Measurements from ENCODE around the gene MBNL2.

MBNL2 gene

GRCh38 chr13:97384371-97384770 lies 162.2 kb downstream of the MBNL2 start:
- DNase-seq (ENCODE audit: low read depth) = no peak

GRCh38 chr13:97385146-97385545 lies 163.0 kb downstream of the MBNL2 start:
- no peak for DNase-seq (ENCODE audit: low read depth)

GRCh38 chr13:97385854-97386253 lies 163.7 kb downstream of the MBNL2 start:
- no peak for DNase-seq (ENCODE audit: low read depth)

- no peak for DNase-seq (ENCODE audit: low read depth)
Observed at GRCh38 chr13:97386801-97387484, 164.8 kb downstream of the MBNL2 start.

GRCh38 chr13:97387485-97387839 lies 165.3 kb downstream of the MBNL2 start:
- no peak for DNase-seq (ENCODE audit: low read depth)

GRCh38 chr13:97387890-97388289 lies 165.8 kb downstream of the MBNL2 start:
- DNase-seq (ENCODE audit: low read depth) = no peak

- DNase-seq (ENCODE audit: low read depth) = no peak
Observed at GRCh38 chr13:97388373-97388772, 166.2 kb downstream of the MBNL2 start.

GRCh38 chr13:97390941-97391600 lies 168.9 kb downstream of the MBNL2 start:
- DNase-seq (ENCODE audit: low read depth) = no peak

GRCh38 chr13:97392020-97392419 lies 169.9 kb downstream of the MBNL2 start:
- no peak for DNase-seq (ENCODE audit: low read depth)

GRCh38 chr13:97394542-97394941 lies 172.4 kb downstream of the MBNL2 start:
- DNase-seq (ENCODE audit: low read depth) = no peak

- no peak for DNase-seq (ENCODE audit: low read depth)
Observed at GRCh38 chr13:97395447-97396136, 173.5 kb downstream of the MBNL2 start.

GRCh38 chr13:97397267-97397666 lies 175.1 kb downstream of the MBNL2 start:
- no peak for DNase-seq (ENCODE audit: low read depth)

GRCh38 chr13:97401421-97401820 lies 179.3 kb downstream of the MBNL2 start:
- no peak for DNase-seq (ENCODE audit: low read depth)

GRCh38 chr13:97403893-97404750 lies 182.0 kb downstream of the MBNL2 start:
- no peak for DNase-seq (ENCODE audit: low read depth)

GRCh38 chr13:97407540-97407939 lies 185.4 kb downstream of the MBNL2 start:
- no peak for DNase-seq (ENCODE audit: low read depth)

GRCh38 chr13:97408938-97409337 lies 186.8 kb downstream of the MBNL2 start:
- no peak for DNase-seq (ENCODE audit: low read depth)

- no peak for DNase-seq (ENCODE audit: low read depth)
Observed at GRCh38 chr13:97411984-97412383, 189.9 kb downstream of the MBNL2 start.

GRCh38 chr13:97413694-97414093 lies 191.6 kb downstream of the MBNL2 start:
- DNase-seq (ENCODE audit: low read depth) = no peak

GRCh38 chr13:97414392-97414791 lies 192.3 kb downstream of the MBNL2 start:
- no peak for DNase-seq (ENCODE audit: low read depth)

- DNase-seq (ENCODE audit: low read depth) = no peak
Observed at GRCh38 chr13:97417698-97418097, 195.6 kb downstream of the MBNL2 start.

GRCh38 chr13:97422118-97423054 lies 200.3 kb downstream of the MBNL2 start:
- DNase-seq (ENCODE audit: low read depth) = no peak

Data from stimulated activated CD8-positive, alpha-beta memory T cell treated with anti-CD3 and anti-CD28 coated beads, Interleukin-12 subunit alpha, Interleukin-12 subunit beta, amount 100 ng/mL, for 4 hours (primary cell).